Neural cell (in vitro differentiated cells): Measurements from ENCODE around the gene L3MBTL4. TPM values are rescaled to one million over a fixed set of nuclear protein-coding genes. Genes with fewer than 3 reads are reported as not detected.

Source experiments
- H2AFZ ChIP-seq: fragments of 200-600, 300-800 bp; sonication (generic), shearing (Covaris generic); 2 replicates; pipeline ENCODE4 v1.6.0; 2014; ENCODE audit warnings: low read depth, mild to moderate bottlenecking, antibody characterized with exemption, low read length, moderate library complexity
- H3F3A ChIP-seq: fragments of 200-600 bp; shearing (Covaris generic); 2 replicates; pipeline ENCODE4 v1.6.1; 2016; ENCODE audit warnings: mild to moderate bottlenecking, moderate library complexity, mixed read lengths, antibody characterized with exemption, low read length; ENCODE audit not compliant: insufficient read depth, poor library complexity, severe bottlenecking
- H3K27ac ChIP-seq: fragments of 200-600, 300-800 bp; sonication (generic), shearing (Covaris generic); 2 replicates; pipeline ENCODE4 v1.5.1; 2014; ENCODE audit warnings: mild to moderate bottlenecking, low read length, moderate library complexity
- H3K27me3 ChIP-seq: fragments of 300-800, 200-600 bp; sonication (generic), shearing (Covaris generic); 2 replicates; pipeline ENCODE4 v1.6.0; 2014; ENCODE audit warnings: mild to moderate bottlenecking, low read depth, low read length, moderate library complexity; ENCODE audit not compliant: insufficient read depth
- H3K36me3 ChIP-seq: fragments of 300-800, 200-600 bp; sonication (generic), shearing (Covaris generic); 2 replicates; pipeline ENCODE4 v1.5.1; 2014; ENCODE audit warnings: mild to moderate bottlenecking, antibody characterized with exemption, low read length, moderate library complexity; ENCODE audit not compliant: insufficient read depth
- H3K4me2 ChIP-seq: fragments of 300-800, 200-600 bp; sonication (generic), shearing (Covaris generic); 2 replicates; pipeline ENCODE4 v1.6.0; 2014; ENCODE audit warnings: mild to moderate bottlenecking, low read length
- H3K4me3 ChIP-seq: fragments of 300-800, 200-600 bp; sonication (generic), shearing (Covaris generic); 2 replicates; pipeline ENCODE4 v1.5.1; 2014; ENCODE audit warnings: mild to moderate bottlenecking, low read length, moderate library complexity
- H3K79me2 ChIP-seq: fragments of 200-600 bp; shearing (Covaris generic); replicated peaks from 2 replicates; pipeline ENCODE4 v1.6.0; 2014; ENCODE audit warnings: mild to moderate bottlenecking, low read length, moderate library complexity; ENCODE audit not compliant: insufficient read depth
- H3K9ac ChIP-seq: fragments of 300-800, 200-600 bp; sonication (generic), shearing (Covaris generic); 2 replicates; pipeline ENCODE4 v1.6.1; 2016; ENCODE audit warnings: mild to moderate bottlenecking, low read length, mixed read lengths
- H3K9me2 ChIP-seq: fragments of 200-600 bp; shearing (Covaris generic); 2 replicates; pipeline ENCODE4 v1.6.1; 2016; ENCODE audit warnings: mild to moderate bottlenecking, low read length, mixed read lengths; ENCODE audit not compliant: insufficient read depth
- H3K9me3 ChIP-seq: fragments of 200-600, 300-800 bp; sonication (generic), shearing (Covaris generic); 2 replicates; pipeline ENCODE4 v1.6.1; 2016; ENCODE audit warnings: mild to moderate bottlenecking, mixed run types, low read length, moderate library complexity, mixed read lengths
- H4K20me1 ChIP-seq: fragments of 200-600 bp; shearing (Covaris generic); 2 replicates; pipeline ENCODE4 v1.6.1; 2016; ENCODE audit warnings: mild to moderate bottlenecking, mixed run types; ENCODE audit not compliant: insufficient read depth
- EP300 ChIP-seq: fragments of 450-650 bp; conservative IDR thresholded peaks from 2 replicates; pipeline ENCODE4 v1.6.1; 2014; ENCODE audit warnings: antibody characterized with exemption, mild to moderate bottlenecking, moderate library complexity; ENCODE audit not compliant: poor library complexity, severe bottlenecking
- EZH2 ChIP-seq: fragments of 200-600, 300-800 bp; shearing (Covaris generic), sonication (generic); IDR thresholded peaks from 2 replicates; pipeline ENCODE4 v1.6.1; 2014; ENCODE audit warnings: antibody characterized with exemption, low read length, borderline replicate concordance, mild to moderate bottlenecking; ENCODE audit not compliant: insufficient read depth, poor library complexity, severe bottlenecking
- MXI1 ChIP-seq: fragments of 450-650 bp; conservative IDR thresholded peaks from 2 replicates; pipeline ENCODE4 v1.6.1; 2014; ENCODE audit warnings: antibody characterized with exemption, mild to moderate bottlenecking; ENCODE audit not compliant: poor library complexity, severe bottlenecking
- POLR2AphosphoS5 ChIP-seq: IDR thresholded peaks from 2 replicates; pipeline ENCODE4 v1.6.1; 2012
- RAD21 ChIP-seq: fragments of 450-650 bp; conservative IDR thresholded peaks from 2 replicates; pipeline ENCODE4 v1.6.1; 2014; ENCODE audit warnings: antibody characterized with exemption, mild to moderate bottlenecking, moderate library complexity
- REST ChIP-seq: IDR thresholded peaks from 2 replicates; pipeline ENCODE4 v1.6.1; 2012; ENCODE audit warnings: borderline replicate concordance
- SMC3 ChIP-seq: fragments of 450-650 bp; conservative IDR thresholded peaks from 2 replicates; pipeline ENCODE4 v1.6.1; 2014; ENCODE audit warnings: antibody characterized with exemption, mild to moderate bottlenecking, moderate library complexity; ENCODE audit not compliant: poor library complexity
- TAF1 ChIP-seq: IDR thresholded peaks from 2 replicates; pipeline ENCODE4 v1.6.1; 2012; ENCODE audit warnings: low read depth
- polyA plus RNA-seq: library from polyadenylated mRNA; depleted of rRNA; stranded (reverse); fragments of >200 nt; gene quantifications from 2 replicates; pipeline ENCODE4 v1.2.3, GENCODE V29; 2014
- TF ChIP-seq, protein P1 (sequence below): fragments of 450-650 bp; IDR thresholded peaks from 2 replicates; pipeline ENCODE4 v1.5.1; 2014; ENCODE audit warnings: antibody characterized with exemption, mild to moderate bottlenecking, moderate library complexity; ENCODE audit not compliant: poor library complexity, severe bottlenecking

L3MBTL4 gene
- polyA plus RNA-seq, 1 donor from 2014 or later, result 0.90 TPM

- H3K9me2 ChIP-seq, result no peaks in the 10 kb centered on the region
- H3K79me2 ChIP-seq, result no peaks in the 10 kb centered on the region
- H3K27ac ChIP-seq, result no peak overlapping the region
- H3K9ac ChIP-seq, result no peak overlapping the region
- no peaks in the 10 kb centered on the region for H3F3A ChIP-seq
- H3K4me3 ChIP-seq, result no peak overlapping the region
- H3K27me3 ChIP-seq, result no peaks in the 10 kb centered on the region
- H2AFZ ChIP-seq, result no peak overlapping the region
- H3K9me3 ChIP-seq, result no peaks in the 10 kb centered on the region
- no peak for TF ChIP-seq SMC3
- no peak for TF ChIP-seq MXI1
- no peak for TF ChIP-seq EP300
- no peak for TF ChIP-seq POLR2AphosphoS5
- TF ChIP-seq EZH2, result no peak
- TF ChIP-seq, protein P1, sequence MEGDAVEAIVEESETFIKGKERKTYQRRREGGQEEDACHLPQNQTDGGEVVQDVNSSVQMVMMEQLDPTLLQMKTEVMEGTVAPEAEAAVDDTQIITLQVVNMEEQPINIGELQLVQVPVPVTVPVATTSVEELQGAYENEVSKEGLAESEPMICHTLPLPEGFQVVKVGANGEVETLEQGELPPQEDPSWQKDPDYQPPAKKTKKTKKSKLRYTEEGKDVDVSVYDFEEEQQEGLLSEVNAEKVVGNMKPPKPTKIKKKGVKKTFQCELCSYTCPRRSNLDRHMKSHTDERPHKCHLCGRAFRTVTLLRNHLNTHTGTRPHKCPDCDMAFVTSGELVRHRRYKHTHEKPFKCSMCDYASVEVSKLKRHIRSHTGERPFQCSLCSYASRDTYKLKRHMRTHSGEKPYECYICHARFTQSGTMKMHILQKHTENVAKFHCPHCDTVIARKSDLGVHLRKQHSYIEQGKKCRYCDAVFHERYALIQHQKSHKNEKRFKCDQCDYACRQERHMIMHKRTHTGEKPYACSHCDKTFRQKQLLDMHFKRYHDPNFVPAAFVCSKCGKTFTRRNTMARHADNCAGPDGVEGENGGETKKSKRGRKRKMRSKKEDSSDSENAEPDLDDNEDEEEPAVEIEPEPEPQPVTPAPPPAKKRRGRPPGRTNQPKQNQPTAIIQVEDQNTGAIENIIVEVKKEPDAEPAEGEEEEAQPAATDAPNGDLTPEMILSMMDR, result no peak
- no peak for TF ChIP-seq RAD21
- no peak for TF ChIP-seq TAF1
- no peak for TF ChIP-seq REST
- H4K20me1 ChIP-seq, result no peaks in the 10 kb centered on the region
- H3K36me3 ChIP-seq, result no peaks in the 10 kb centered on the region
- H3K4me2 ChIP-seq, result no peak overlapping the region
Observed at GRCh38 chr18:6015364-6015763, 399.3 kb downstream of the L3MBTL4 start.

DNA sequence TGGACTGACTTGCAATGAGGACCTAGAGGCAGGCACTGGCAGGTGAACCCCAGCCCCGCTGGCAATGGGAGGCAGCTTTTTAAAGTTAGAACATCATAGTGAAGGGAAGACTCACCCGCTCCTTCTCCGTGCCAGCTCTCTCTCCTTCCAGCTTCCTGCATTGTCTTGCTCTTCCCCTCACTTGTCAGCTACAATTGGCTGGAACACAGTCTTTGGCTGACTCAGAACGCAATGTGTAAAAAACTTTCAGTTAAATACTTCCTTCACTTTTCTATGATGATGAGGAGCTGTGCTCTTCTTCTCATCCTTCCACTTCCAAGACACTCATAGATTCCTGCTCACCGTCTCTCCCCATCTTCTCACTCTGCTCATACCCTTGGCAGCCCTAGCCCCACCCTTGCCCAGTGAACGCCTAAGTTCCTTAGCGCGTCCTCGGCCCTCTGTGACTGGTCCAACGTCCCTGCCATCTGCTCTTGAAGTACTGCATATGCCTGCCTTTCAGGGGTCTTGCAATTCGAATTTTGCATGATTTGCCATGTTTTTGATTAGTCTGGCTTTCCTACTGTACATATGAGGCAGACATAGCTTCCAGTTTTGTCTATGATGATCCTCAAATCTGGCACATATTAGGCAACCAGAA is 401.4 kb downstream of the L3MBTL4 start:
- H3K4me2 ChIP-seq, result no peak overlapping the region
- no peaks in the 10 kb centered on the region for H3F3A ChIP-seq
- no peak overlapping the region for H2AFZ ChIP-seq

More for the DNA sequence above, 401.4 kb downstream of the L3MBTL4 start:
- Histone ChIP-seq H3K4me3 (no peak overlapping the region), H4K20me1 (no peaks in the 10 kb centered on the region), H3K27me3 (no peaks in the 10 kb centered on the region), H3K79me2 (no peaks in the 10 kb centered on the region), H3K27ac (no peak overlapping the region), H3K9me3 (no peaks in the 10 kb centered on the region), H3K9ac (no peak overlapping the region), H3K9me2 (no peaks in the 10 kb centered on the region), H3K36me3 (no peaks in the 10 kb centered on the region)
- no peak for TF ChIP-seq POLR2AphosphoS5
- no peak for TF ChIP-seq SMC3
- TF ChIP-seq REST, result no peak
- TF ChIP-seq EP300, result no peak
- TF ChIP-seq RAD21, result no peak
- TF ChIP-seq MXI1, result no peak
- no peak for TF ChIP-seq TAF1
- no peak for TF ChIP-seq EZH2
- TF ChIP-seq, protein P1, result no peak
